Peyer's patch (tissue), 4 donors: ENCODE results near the gene TEF. TPM values are rescaled to one million over a fixed set of nuclear protein-coding genes. Genes with fewer than 3 reads are reported as not detected.
"Not testable (repeated sequence)": the region's sequence is repeated elsewhere in the genome, so short reads cannot be mapped to it uniquely, and the experiment has no call there.

Source experiments
- DNase-seq, 3 donors: peaks; one replicate each; pipeline ENCODE4 v3.0.0-alpha.2; 2017 to 2019
- H3K27ac ChIP-seq, 4 donors: fragments of 200-600 bp; sonication (generic); one replicate each; pipeline ENCODE4 v1.5.1; 2016 to 2019
- H3K27me3 ChIP-seq, 2 donors: fragments of 200-600 bp; sonication (generic); one replicate each; pipeline ENCODE4 v1.5.1; 2019
- H3K36me3 ChIP-seq, 3 donors: fragments of 200-600 bp; sonication (generic); one replicate each; pipeline ENCODE4 v1.5.1; 2016 to 2019
- H3K4me1 ChIP-seq, 4 donors: fragments of 200-600 bp; sonication (generic); one replicate each; pipeline ENCODE4 v1.5.1; 2016 to 2019
- H3K4me3 ChIP-seq, 4 donors: fragments of 200-600 bp; sonication (generic); 1 replicate in 3 of 4; 2 replicates in 1 of 4; pipeline ENCODE4 v1.5.1; 2016 to 2019; ENCODE audit warnings: mild to moderate bottlenecking in 1 of 4
- H3K9me3 ChIP-seq, 4 donors: fragments of 200-600 bp; sonication (generic); one replicate each; pipeline ENCODE4 v1.5.1; 2016 to 2019; ENCODE audit warnings: mild to moderate bottlenecking in 1 of 4
- POLR2A ChIP-seq, 2 donors: fragments of 450-650 bp; IDR thresholded peaks; one replicate each; pipeline ENCODE4 v1.5.1; 2017; ENCODE audit warnings: antibody characterized with exemption in 2 of 2, mild to moderate bottlenecking in 2 of 2, moderate library complexity in 2 of 2
- total RNA-seq, 4 donors: library from RNA; depleted of rRNA; stranded (reverse); fragments of >200 nt; gene quantifications; one replicate each; pipeline ENCODE4 v1.1.0, GENCODE V29; 2016
- TF ChIP-seq, protein P1 (sequence below), 6 experiments: fragments of 450-650 bp in 4 of 6; fragments of 200-600 bp in 2 of 6; sonication (generic) in 1 of 6; IDR thresholded peaks; one replicate each; pipeline ENCODE4 v1.5.1; 2017 to 2019; ENCODE audit warnings: antibody characterized with exemption in 6 of 6, mild to moderate bottlenecking in 3 of 6, moderate library complexity in 1 of 6

TEF gene
- total RNA-seq, 4 donors from 2014 or later: 6.6 to 42.2 (median 27.0) TPM

DNA sequence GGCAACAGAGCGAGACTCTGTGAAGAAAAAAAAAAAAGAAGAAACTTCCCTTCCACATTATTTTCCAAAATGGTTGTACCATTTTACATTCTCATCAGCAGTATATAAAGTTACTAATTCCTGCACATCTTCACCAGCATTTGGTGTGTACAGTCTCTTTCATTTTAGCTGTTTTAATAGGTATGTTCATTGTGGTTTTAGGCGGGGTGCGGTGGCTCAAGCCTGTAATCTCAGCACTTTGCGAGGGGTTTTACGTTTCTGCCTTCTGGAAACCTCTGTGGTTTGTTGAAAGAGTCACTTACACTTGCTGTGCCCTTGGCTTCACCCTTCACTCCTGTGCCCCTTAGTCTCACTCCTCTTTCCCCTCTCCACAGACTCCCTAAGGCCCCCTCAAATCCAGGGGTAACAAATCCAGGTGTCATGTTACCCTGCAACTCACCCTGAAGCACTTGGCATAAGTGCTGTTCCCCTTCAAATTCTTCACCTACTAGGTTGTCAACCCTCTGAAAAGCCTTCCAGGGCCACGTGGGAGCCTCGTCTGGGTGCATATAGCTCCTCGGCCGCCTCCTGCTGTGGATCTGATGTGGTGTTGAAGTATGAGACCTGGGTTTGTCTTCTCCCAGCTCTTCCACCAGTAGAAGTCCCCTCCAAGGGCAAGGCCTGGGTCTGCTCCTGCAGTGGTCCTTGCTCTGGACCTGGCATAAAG, 44.1 kb downstream of the TEF start:
- H3K36me3 ChIP-seq: peaks cover 0 to 13% (median 0%) of the 10 kb centered on the region in 3 donors
- H3K4me1 ChIP-seq: no peaks in the 10 kb centered on the region
- H3K27ac ChIP-seq: no peak overlapping the region
- no peak for TF ChIP-seq POLR2A (IDR thresholded peaks at IDR 0.05)
- TF ChIP-seq, protein P1, sequence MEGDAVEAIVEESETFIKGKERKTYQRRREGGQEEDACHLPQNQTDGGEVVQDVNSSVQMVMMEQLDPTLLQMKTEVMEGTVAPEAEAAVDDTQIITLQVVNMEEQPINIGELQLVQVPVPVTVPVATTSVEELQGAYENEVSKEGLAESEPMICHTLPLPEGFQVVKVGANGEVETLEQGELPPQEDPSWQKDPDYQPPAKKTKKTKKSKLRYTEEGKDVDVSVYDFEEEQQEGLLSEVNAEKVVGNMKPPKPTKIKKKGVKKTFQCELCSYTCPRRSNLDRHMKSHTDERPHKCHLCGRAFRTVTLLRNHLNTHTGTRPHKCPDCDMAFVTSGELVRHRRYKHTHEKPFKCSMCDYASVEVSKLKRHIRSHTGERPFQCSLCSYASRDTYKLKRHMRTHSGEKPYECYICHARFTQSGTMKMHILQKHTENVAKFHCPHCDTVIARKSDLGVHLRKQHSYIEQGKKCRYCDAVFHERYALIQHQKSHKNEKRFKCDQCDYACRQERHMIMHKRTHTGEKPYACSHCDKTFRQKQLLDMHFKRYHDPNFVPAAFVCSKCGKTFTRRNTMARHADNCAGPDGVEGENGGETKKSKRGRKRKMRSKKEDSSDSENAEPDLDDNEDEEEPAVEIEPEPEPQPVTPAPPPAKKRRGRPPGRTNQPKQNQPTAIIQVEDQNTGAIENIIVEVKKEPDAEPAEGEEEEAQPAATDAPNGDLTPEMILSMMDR (IDR thresholded peaks at IDR 0.05): no peak
- no peaks in the 10 kb centered on the region for H3K9me3 ChIP-seq
- no peaks in the 10 kb centered on the region for H3K27me3 ChIP-seq
- DNase-seq: no peak
- H3K4me3 ChIP-seq: no peak overlapping the region

DNA sequence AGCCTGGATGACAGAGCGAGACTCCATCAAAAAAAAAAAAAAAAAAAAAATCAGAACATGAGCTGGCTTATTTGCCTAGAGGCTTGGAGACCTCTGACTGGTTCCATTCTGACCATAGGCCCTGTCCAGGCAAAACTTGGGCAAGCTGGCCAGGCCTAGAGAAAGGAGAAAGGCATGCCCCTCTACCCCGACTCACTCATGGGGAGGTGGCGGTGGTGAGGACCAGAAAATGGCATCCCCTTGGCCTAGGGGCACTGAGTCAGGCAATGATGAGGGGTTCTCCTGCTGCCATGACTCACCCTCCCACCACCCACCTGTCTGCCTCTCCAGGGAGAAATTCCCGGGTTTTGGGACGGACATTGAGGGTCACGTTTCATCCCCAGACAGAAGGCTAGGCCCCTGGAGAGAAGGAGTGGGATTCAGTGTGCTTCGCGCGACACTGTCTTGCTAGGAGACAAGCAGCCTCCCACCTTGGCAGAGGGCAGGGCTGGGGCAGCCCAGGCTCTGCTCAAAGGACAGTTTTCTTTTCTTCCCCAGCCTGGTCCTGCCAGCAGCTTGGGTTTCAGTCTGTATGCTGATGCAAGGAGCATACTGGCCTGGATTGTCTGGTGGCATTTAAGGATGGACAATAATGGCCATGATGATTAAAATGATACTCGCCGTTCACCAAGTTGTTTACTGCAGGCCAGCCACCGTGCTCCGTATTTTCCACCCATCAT, 47.6 kb downstream of the TEF start:
- DNase-seq: no peak
- H3K4me3 ChIP-seq: no peak overlapping the region
- peaks cover 0 to under 1% (median 0%) of the 10 kb centered on the region in 4 donors for H3K4me1 ChIP-seq
- no peaks in the 10 kb centered on the region for H3K27me3 ChIP-seq
- TF ChIP-seq, protein P1 (IDR thresholded peaks at IDR 0.05): no peak
- TF ChIP-seq POLR2A (IDR thresholded peaks at IDR 0.05): no peak
- H3K9me3 ChIP-seq: no peaks in the 10 kb centered on the region
- H3K27ac ChIP-seq: no peak overlapping the region
- H3K36me3 ChIP-seq: peaks cover 0 to 25% (median 0%) of the 10 kb centered on the region in 3 donors

DNA sequence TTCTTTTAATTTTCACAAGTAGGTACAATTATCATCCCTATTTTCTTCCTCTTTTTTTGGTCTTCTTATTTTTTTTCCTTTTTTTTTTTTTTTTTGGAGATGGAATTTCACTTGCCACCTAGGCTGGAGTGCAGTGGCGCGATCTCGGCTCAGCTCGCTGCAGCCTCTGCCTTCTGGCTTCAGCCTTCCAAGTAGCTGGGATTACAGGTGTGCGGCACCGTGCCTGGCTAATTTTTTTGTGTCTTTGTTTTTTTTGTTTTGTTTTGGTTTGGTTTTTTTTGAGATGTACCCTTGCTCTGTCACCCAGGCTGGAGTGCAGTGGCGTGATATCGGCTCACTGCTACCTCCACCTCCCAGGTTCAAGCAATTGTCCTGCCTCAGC, 48.2 kb downstream of the TEF start:
- Histone ChIP-seq H3K4me1 (peaks cover 0 to 6% (median 0%) of the 10 kb centered on the region in 4 donors), H3K9me3 (no peaks in the 10 kb centered on the region), H3K4me3 (no peak overlapping the region), H3K36me3 (peaks cover 0 to 28% (median 0%) of the 10 kb centered on the region in 3 donors), H3K27ac (no peak overlapping the region), H3K27me3 (no peaks in the 10 kb centered on the region)
- DNase-seq: no peak
- TF ChIP-seq, protein P1 (IDR thresholded peaks at IDR 0.05): no peak
- TF ChIP-seq POLR2A (IDR thresholded peaks at IDR 0.05): no peak

DNA sequence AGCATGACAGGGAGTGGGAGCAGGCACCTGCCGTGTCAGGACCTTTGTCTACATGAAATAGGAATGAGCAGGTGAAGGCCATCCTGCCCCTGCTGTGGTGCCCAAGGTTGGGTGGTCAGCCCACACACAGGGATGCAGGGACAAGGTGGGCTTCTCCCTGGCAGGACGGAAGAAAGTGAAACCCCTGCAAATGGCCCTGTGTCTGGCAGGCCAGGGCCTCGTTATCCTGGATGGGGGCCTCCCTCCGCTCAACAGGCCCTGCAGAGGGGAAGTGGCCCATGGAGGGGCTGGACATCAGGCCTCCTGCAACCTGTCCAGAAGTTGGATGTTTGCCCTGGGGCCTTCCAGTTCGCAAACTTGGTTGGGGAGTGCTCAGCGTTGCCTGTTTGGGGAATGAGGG, 49.9 kb downstream of the TEF start:
- DNase-seq: no peak
- Histone ChIP-seq H3K4me3 (no peak overlapping the region), H3K9me3 (no peaks in the 10 kb centered on the region), H3K27me3 (no peaks in the 10 kb centered on the region), H3K4me1 (peaks cover 0 to 15% (median 0%) of the 10 kb centered on the region in 4 donors), H3K27ac (no peak overlapping the region), H3K36me3 (peaks cover 0 to 42% (median 0%) of the 10 kb centered on the region in 3 donors)
- TF ChIP-seq, protein P1 (IDR thresholded peaks at IDR 0.05): no peak

DNA sequence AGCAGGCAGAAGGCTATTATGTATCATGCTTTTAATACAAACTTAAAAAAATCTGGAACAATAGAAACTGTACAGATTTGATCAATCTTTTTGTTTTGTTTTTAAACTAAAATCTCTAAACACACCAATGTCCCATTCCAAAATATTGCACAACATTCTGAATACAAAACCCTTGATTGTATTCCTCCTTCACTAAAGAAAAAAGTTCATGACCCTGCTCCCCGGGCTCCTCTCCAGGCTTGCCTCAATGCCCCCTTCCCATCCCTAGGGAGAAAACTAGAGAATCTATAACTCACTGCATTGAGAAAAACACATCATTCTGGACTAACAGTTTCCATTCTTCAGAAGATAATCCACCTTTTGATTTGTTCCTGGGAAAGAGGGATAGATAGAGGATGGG, 51.7 kb downstream of the TEF start:
- Histone ChIP-seq H3K4me1 (peaks cover 0 to 15% (median 0%) of the 10 kb centered on the region in 4 donors), H3K36me3 (peaks cover 0 to 52% (median 0%) of the 10 kb centered on the region in 3 donors)
- not testable (repeated sequence) for H3K27me3 ChIP-seq, H3K9me3 ChIP-seq, DNase-seq, H3K27ac ChIP-seq, H3K4me3 ChIP-seq

DNA sequence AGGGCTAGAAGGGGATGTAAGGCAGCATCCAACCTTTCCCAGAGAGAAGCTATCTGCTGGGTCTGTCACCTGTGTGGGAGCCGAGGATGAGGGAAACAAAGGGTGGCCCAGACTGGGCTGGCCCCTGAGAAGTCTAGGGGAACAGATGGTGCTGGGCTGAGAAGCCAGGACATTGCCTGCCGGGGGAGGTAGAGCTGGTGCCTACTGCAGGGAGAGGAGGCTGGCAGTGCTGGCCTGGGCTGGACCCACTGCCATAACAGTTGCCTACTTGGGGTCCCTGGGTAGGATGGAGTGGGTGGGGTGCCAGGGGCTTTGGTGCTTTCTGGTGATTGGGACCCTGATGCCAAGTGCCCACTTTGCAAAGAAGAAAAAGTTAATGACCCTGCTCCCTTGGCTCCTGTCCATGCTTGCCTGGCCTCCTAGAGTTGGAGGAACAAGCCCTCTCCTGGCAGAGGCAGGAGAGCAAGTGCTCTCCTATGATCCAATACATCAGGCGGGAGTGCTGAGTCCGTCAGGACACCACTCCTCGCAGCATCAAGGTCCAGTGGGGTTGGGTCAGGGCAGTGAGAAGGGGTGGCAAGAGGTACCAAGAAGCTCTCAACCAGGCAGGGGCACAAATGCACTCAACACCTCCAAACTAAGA, 52.7 kb downstream of the TEF start:
- H3K36me3 ChIP-seq: peaks cover 0 to 60% (median 0%) of the 10 kb centered on the region in 3 donors
- H3K4me3 ChIP-seq, H3K27me3 ChIP-seq, H3K27ac ChIP-seq, DNase-seq, H3K9me3 ChIP-seq: not testable (repeated sequence)
- H3K4me1 ChIP-seq: peaks cover 0 to 15% (median 0%) of the 10 kb centered on the region in 4 donors
